Measurements from ENCODE around the gene DHRS3. TPM values are rescaled to one million over a fixed set of nuclear protein-coding genes. Genes with fewer than 3 reads are reported as not detected.

The DHRS3 gene
- polyA plus RNA-seq, 2 donors: 73.1 to 83.7 TPM

DNA sequence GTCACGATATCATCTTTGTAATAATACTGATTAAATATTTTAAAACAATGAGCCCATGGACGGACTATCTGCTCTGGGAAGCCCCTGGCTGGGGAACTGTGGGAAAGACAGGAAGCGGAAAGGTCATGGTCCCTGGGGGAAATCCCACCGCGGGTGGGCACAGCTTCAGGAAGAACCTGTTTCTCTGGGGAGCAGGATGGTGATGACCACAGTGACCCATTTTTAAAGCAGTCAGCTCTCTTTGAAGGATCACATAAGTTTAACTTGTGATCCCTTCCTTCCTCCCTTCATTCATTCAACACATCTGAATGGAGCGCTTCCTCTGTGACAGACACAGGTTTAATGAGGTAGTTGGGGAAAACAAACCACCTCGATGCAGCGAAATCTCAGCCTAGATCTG, 73.0 kb downstream of the DHRS3 start:
- Histone ChIP-seq H3K4me3 (ENCODE audit: low read depth in 1 of 2, low read length in 2 of 2) (no peak overlapping the region), H3K27me3 (ENCODE audit: control insufficient read depth in 1 of 2, insufficient read depth in 2 of 2, low read length in 2 of 2) (no peaks in the 10 kb centered on the region), H3K36me3 (ENCODE audit: control insufficient read depth in 2 of 2, insufficient read depth in 2 of 2, low read length in 1 of 2) (no peaks in the 10 kb centered on the region), H3K4me1 (ENCODE audit: control insufficient read depth in 2 of 2, insufficient read depth in 2 of 2, low read length in 1 of 2) (peaks cover 7 to 13% of the 10 kb centered on the region in 2 donors), H3K27ac (ENCODE audit: low read depth in 2 of 2, low read length in 1 of 2) (no peak overlapping the region), H3K9me3 (ENCODE audit: control insufficient read depth in 2 of 2, insufficient read depth in 1 of 2, low read depth in 1 of 2, low read length in 1 of 2) (no peaks in the 10 kb centered on the region)
- 46 to 54% methylated on average over 8 of the region's 8 CpGs for WGBS, 2 donors

DNA sequence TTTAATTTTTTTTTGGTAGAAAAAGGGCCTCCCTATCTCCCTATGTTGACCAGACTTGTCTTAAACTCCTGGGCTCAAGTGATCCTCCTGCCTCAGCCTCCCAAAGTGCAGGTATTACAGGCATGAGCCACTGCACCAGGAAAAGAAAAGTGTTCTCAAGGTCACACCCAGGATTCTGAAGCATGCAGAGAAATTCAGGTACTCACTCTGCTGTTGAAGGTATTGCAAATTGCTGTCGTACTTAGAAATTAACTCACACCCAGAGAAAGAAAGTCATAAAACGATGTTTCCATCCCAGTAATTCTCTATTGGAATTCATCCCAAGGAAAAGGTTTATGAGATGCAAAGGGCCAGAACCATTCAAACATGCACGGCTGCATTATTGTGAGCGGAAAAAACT, 73.7 kb downstream of the DHRS3 start:
- H3K4me1 ChIP-seq (ENCODE audit: control insufficient read depth in 2 of 2, insufficient read depth in 2 of 2, low read length in 1 of 2): peaks cover 7 to 10% of the 10 kb centered on the region in 2 donors
- no peaks in the 10 kb centered on the region for H3K36me3 ChIP-seq (ENCODE audit: control insufficient read depth in 2 of 2, insufficient read depth in 2 of 2, low read length in 1 of 2)
- H3K9me3 ChIP-seq (ENCODE audit: control insufficient read depth in 2 of 2, insufficient read depth in 1 of 2, low read depth in 1 of 2, low read length in 1 of 2): no peaks in the 10 kb centered on the region
- H3K27me3 ChIP-seq (ENCODE audit: control insufficient read depth in 1 of 2, insufficient read depth in 2 of 2, low read length in 2 of 2): no peaks in the 10 kb centered on the region
- no peak overlapping the region for H3K4me3 ChIP-seq (ENCODE audit: low read depth in 1 of 2, low read length in 2 of 2)
- no peak overlapping the region for H3K27ac ChIP-seq (ENCODE audit: low read depth in 2 of 2, low read length in 1 of 2)
- 69 to 73% methylated on average over 4 of the region's 4 CpGs for WGBS, 2 donors

DNA sequence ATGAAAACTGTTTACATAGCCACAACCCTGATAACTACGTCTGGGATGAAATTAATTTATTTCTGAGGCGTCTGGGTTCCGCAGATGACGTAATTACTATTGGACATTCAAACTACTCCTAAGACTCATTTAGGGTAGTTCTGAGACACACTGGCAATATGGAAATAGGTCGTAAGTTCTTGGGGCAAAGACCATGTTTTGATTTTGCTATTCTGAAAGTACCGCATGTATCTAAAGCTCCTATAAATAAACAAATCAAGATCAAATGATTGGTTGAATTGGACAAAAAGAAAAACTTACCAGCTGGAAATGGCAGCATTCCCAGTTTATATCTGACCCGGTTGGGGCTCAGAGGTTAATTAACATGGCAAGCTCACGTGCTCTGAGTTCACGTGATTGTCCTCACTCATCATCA, 74.3 kb downstream of the DHRS3 start:
- H3K27me3 ChIP-seq (ENCODE audit: control insufficient read depth in 1 of 2, insufficient read depth in 2 of 2, low read length in 2 of 2): no peaks in the 10 kb centered on the region
- no peaks in the 10 kb centered on the region for H3K36me3 ChIP-seq (ENCODE audit: control insufficient read depth in 2 of 2, insufficient read depth in 2 of 2, low read length in 1 of 2)
- no peak overlapping the region for H3K27ac ChIP-seq (ENCODE audit: low read depth in 2 of 2, low read length in 1 of 2)
- no peaks in the 10 kb centered on the region for H3K9me3 ChIP-seq (ENCODE audit: control insufficient read depth in 2 of 2, insufficient read depth in 1 of 2, low read depth in 1 of 2, low read length in 1 of 2)
- H3K4me1 ChIP-seq (ENCODE audit: control insufficient read depth in 2 of 2, insufficient read depth in 2 of 2, low read length in 1 of 2): peaks cover 7 to 8% of the 10 kb centered on the region in 2 donors
- H3K4me3 ChIP-seq (ENCODE audit: low read depth in 1 of 2, low read length in 2 of 2): no peak overlapping the region
- WGBS, 2 donors: 57 to 66% methylated on average over 9 of the region's 9 CpGs

DNA sequence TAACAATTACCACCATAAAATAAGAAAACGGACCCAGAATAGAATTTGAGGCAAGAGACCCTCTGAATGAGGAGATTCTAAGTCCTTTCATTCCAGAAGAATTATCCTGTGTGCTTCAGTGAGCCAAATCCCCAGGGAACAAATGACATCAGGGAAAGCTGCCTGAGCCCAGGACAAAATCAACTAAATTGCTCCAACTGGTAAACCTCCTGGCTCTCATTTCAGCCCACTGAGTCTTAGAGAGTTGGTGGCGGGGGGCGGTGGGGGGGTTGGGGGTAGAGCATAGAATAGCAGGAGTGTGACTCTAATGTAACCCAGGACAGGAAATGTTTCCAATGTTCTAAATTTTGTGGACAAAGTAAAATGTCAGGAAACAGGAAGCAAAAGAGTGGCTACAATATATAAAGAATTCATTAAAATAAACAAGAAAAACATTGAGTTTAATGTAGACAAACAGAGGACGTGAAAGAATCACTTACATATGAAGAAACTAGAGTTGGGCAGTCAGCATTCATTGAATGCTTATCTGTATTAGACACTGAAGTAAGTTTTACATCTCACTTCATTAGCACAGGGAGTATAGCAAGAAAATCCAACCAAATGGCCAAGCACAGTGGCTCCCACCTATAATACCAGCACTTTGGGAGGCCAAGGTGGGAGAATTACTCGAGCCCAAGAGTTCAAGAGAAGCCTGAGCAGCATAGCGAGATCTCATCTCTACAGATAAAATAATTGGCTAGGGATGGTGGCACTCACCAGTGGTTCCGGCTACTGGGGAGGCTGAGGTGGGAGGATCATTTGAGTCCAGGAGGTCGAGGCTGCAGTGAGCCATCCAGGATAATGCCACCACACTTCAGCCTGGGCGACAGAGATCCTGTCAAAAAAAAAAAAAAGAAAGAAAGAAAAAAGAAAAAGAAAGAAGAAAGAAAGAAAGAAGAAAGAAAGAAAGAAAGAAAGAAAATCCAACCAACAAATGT, 75.1 kb downstream of the DHRS3 start:
- H3K4me1 ChIP-seq (ENCODE audit: control insufficient read depth in 2 of 2, insufficient read depth in 2 of 2, low read length in 1 of 2): peaks cover 7 to 8% of the 10 kb centered on the region in 2 donors
- no peak overlapping the region for H3K27ac ChIP-seq (ENCODE audit: low read depth in 2 of 2, low read length in 1 of 2)
- WGBS, 2 donors: 85 to 87% methylated on average over 9 of the region's 9 CpGs
- H3K36me3 ChIP-seq (ENCODE audit: control insufficient read depth in 2 of 2, insufficient read depth in 2 of 2, low read length in 1 of 2): no peaks in the 10 kb centered on the region
- no peaks in the 10 kb centered on the region for H3K27me3 ChIP-seq (ENCODE audit: control insufficient read depth in 1 of 2, insufficient read depth in 2 of 2, low read length in 2 of 2)
- H3K9me3 ChIP-seq (ENCODE audit: control insufficient read depth in 2 of 2, insufficient read depth in 1 of 2, low read depth in 1 of 2, low read length in 1 of 2): no peaks in the 10 kb centered on the region
- no peak overlapping the region for H3K4me3 ChIP-seq (ENCODE audit: low read depth in 1 of 2, low read length in 2 of 2)

DNA sequence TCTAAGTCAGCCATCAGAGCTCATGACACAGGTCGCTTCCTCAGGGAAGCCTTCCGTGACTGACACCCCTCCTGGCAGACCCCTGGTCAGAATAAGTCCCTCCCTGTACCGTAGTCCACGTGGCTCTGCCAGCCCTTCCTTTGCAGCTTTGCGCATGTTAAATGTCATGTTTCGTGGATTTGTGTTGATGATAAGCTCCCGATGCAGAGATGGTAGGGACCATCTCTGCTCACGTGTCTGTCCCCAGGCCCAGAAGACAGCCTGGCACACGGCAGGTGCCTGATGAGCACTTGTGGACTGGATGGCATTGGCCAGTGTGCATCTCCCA, 75.9 kb downstream of the DHRS3 start:
- Histone ChIP-seq H3K27me3 (ENCODE audit: control insufficient read depth in 1 of 2, insufficient read depth in 2 of 2, low read length in 2 of 2) (no peaks in the 10 kb centered on the region), H3K36me3 (ENCODE audit: control insufficient read depth in 2 of 2, insufficient read depth in 2 of 2, low read length in 1 of 2) (no peaks in the 10 kb centered on the region), H3K27ac (ENCODE audit: low read depth in 2 of 2, low read length in 1 of 2) (peak overlapping the region; percentile 1 to 80), H3K4me1 (ENCODE audit: control insufficient read depth in 2 of 2, insufficient read depth in 2 of 2, low read length in 1 of 2) (peaks cover 7 to 8% of the 10 kb centered on the region in 2 donors), H3K4me3 (ENCODE audit: low read depth in 1 of 2, low read length in 2 of 2) (no peak overlapping the region), H3K9me3 (ENCODE audit: control insufficient read depth in 2 of 2, insufficient read depth in 1 of 2, low read depth in 1 of 2, low read length in 1 of 2) (no peaks in the 10 kb centered on the region)
- WGBS, 2 donors: 90 to 93% methylated on average over 9 of the region's 9 CpGs

DNA sequence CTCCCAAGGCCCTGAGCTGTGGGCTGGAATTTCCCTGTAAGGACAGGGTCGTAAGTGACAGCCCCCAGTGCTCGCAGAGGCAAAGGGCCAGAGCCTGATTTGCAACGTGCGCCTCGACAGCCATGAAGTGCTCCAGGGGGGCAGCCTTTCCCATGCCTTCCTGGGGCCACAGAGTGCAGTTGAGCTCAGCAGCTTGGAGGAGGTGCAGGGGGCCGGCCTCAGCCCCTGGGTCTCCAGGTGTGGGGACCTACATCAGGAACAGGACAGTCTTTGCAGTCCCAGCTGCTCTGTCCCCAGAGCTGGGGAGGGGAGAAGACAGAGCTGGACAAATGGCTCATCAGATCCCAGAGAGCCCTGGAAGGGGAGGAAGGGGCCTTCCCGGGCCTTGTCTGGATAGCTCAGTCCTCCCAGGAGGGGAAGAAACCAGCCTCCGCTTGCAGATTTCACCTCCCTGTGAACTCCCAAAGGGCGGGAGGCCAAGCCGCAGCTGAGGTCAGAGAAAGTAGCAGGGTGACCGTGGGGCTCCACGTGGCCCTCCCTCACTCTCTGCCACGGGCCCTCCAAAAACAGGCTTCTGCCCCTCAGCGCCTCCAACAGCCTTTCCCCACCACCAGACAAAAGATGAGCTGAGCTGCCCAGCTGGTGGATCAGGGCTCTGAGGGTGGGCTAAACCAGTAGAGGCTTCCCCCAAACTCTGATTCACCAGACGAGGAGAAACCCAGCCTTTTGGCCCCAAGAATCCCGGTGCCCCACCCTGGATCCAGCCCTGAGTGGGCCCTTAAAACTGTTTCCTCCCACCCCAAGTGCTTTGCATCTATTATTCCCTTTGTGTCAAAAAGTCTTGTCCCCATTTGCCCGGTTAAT, 76.5 kb downstream of the DHRS3 start:
- WGBS, 2 donors: 54 to 67% methylated on average over 17 of the region's 17 CpGs
- H3K4me3 ChIP-seq (ENCODE audit: low read depth in 1 of 2, low read length in 2 of 2): no peak overlapping the region
- no peaks in the 10 kb centered on the region for H3K27me3 ChIP-seq (ENCODE audit: control insufficient read depth in 1 of 2, insufficient read depth in 2 of 2, low read length in 2 of 2)
- H3K9me3 ChIP-seq (ENCODE audit: control insufficient read depth in 2 of 2, insufficient read depth in 1 of 2, low read depth in 1 of 2, low read length in 1 of 2): no peaks in the 10 kb centered on the region
- no peaks in the 10 kb centered on the region for H3K36me3 ChIP-seq (ENCODE audit: control insufficient read depth in 2 of 2, insufficient read depth in 2 of 2, low read length in 1 of 2)
- H3K4me1 ChIP-seq (ENCODE audit: control insufficient read depth in 2 of 2, insufficient read depth in 2 of 2, low read length in 1 of 2): peaks cover 7 to 8% of the 10 kb centered on the region in 2 donors
- peak overlapping the region; percentile 71 to 80 for H3K27ac ChIP-seq (ENCODE audit: low read depth in 2 of 2, low read length in 1 of 2)

DNA sequence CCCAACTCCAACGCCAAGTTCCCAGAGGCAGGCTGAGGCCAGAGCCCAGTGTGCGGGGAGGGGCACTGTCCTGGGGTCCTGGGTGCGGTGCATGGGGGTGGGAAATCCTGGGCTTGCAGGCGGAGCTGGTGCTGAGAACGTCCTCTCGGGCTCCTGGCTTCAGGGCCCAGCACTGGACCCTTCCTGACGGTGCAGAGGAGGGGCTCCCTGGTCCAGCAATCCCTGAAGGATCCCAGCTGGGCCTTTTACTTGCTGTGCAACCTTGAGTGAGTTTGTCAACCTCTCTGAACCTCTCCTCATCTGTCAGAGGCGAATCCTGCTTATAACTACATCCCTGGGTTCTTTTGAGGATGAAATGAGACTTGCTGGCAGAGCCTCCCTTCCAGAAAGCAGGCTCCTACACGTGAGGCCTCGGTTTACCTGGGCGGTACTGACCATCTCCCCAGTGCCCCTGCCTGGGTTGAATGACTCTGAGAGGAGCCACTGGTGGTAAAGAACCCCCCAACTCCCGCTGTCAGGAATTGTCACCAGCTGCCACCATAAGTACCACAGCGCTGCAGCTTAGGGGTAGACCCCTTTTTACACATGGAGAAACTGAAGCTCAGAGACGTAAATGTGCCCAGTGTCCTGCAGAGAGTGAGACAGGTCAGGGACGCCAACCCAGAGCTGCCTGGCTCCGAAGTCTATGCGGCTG, 77.3 kb downstream of the DHRS3 start:
- Histone ChIP-seq H3K4me1 (ENCODE audit: control insufficient read depth in 2 of 2, insufficient read depth in 2 of 2, low read length in 1 of 2) (peaks cover 7 to 8% of the 10 kb centered on the region in 2 donors), H3K36me3 (ENCODE audit: control insufficient read depth in 2 of 2, insufficient read depth in 2 of 2, low read length in 1 of 2) (no peaks in the 10 kb centered on the region), H3K27ac (ENCODE audit: low read depth in 2 of 2, low read length in 1 of 2) (peak overlapping the region; percentile 65 to 71), H3K27me3 (ENCODE audit: control insufficient read depth in 1 of 2, insufficient read depth in 2 of 2, low read length in 2 of 2) (no peaks in the 10 kb centered on the region), H3K4me3 (ENCODE audit: low read depth in 1 of 2, low read length in 2 of 2) (no peak overlapping the region), H3K9me3 (ENCODE audit: control insufficient read depth in 2 of 2, insufficient read depth in 1 of 2, low read depth in 1 of 2, low read length in 1 of 2) (no peaks in the 10 kb centered on the region)
- 76 to 83% methylated on average over 16 to 17 of the region's 17 CpGs for WGBS, 2 donors

DNA sequence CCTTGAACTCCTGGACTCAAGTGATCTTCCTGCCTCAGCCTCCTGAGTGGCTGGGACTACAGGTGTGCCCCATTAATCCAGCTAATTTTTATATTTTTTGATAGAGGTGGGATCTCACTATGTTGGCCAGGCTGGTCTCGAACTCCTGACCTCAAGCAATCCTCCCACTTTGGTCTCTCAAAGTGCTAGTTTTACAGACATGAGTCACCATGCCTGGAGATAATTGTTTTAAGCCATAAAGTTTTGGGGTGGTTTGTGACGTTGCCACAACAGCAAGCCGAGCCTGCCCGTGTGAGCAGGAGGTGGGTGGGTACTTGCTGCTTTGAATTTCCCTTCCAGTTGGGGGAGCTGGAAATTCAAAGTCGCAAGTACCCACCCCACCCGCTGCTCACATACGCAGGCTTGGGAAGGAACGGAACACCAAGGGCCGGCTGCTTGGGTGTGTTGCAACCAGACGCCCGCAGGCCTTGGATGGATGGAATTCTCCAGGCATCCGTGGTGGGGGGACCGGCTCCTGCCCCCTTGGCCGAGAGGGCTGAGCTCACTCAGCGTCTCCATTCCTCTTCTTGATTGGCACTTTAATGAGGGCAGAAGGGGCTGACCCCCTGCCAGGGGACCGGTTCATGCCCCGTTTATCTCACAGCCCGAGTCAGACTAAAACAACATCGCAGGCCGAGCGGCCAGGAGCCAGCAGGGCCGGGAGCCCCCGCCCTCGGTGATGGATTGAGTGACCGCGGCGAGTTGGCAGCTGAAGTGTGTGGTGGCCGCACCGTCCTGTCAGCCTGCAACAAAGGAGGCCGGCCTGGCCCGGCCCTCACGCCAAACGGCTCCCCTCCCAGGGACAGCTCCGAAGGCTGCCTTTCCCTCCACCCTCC, 78.1 kb downstream of the DHRS3 start:
- no peak overlapping the region for H3K4me3 ChIP-seq (ENCODE audit: low read depth in 1 of 2, low read length in 2 of 2)
- H3K36me3 ChIP-seq (ENCODE audit: control insufficient read depth in 2 of 2, insufficient read depth in 2 of 2, low read length in 1 of 2): no peaks in the 10 kb centered on the region
- WGBS, 2 donors: 56 to 58% methylated on average over 34 of the region's 34 CpGs
- peak overlapping the region; percentile 65 to 71 for H3K27ac ChIP-seq (ENCODE audit: low read depth in 2 of 2, low read length in 1 of 2)
- H3K4me1 ChIP-seq (ENCODE audit: control insufficient read depth in 2 of 2, insufficient read depth in 2 of 2, low read length in 1 of 2): peaks cover 7 to 8% of the 10 kb centered on the region in 2 donors
- no peaks in the 10 kb centered on the region for H3K9me3 ChIP-seq (ENCODE audit: control insufficient read depth in 2 of 2, insufficient read depth in 1 of 2, low read depth in 1 of 2, low read length in 1 of 2)
- no peaks in the 10 kb centered on the region for H3K27me3 ChIP-seq (ENCODE audit: control insufficient read depth in 1 of 2, insufficient read depth in 2 of 2, low read length in 2 of 2)

All from esophagus (tissue), 2 donors.